GM18517 (cell line): ENCODE measurements around the gene SIGLEC5.

Source experiments
- ATAC-seq: cut with Tn5 transposase; IDR thresholded peaks from one replicate; pipeline ENCODE4 v1.9.1; 2021; ENCODE audit warnings: mild to moderate bottlenecking, moderate library complexity; ENCODE audit not compliant: unreplicated experiment

Gene SIGLEC5

DNA sequence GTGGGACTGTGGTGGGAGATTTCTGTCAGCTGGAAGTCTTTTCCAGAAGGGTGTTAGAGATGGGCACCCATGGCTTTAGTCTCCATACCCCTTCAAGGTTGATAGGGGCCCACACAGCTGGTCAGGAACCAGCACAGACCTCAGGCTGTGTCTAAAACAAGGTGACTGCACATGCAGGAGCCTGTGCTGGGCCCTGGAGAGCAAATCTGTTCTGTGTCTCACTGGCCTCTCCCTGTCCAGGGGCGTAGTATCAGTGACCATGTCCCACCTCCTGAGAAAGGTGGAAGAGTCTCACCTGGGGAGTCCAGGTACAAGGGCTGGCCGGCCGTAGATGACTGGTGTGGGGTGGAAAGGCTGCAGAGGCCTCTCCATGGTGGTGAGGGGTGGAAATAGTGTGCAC, 39.8 kb downstream of the SIGLEC5 start:
- no peak for ATAC-seq

DNA sequence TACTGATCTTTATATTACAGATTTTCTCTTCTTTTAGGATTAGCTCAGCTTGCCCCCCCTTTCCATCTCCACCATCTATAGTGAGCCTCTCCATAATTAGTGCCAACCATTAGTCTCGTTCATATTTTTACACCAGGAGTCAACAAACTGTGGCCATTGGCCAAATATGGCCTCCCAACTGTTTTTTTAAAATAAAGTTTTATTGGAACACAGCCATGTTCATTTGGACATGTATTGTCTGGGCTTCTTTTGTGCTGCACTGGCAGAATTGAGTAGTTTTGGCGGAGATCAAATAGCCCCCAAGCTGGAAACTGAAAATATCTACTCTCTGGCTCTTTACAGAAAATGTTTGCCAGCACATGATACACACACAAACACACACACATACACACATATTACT, 40.7 kb downstream of the SIGLEC5 start:
- ATAC-seq, result no peak

DNA sequence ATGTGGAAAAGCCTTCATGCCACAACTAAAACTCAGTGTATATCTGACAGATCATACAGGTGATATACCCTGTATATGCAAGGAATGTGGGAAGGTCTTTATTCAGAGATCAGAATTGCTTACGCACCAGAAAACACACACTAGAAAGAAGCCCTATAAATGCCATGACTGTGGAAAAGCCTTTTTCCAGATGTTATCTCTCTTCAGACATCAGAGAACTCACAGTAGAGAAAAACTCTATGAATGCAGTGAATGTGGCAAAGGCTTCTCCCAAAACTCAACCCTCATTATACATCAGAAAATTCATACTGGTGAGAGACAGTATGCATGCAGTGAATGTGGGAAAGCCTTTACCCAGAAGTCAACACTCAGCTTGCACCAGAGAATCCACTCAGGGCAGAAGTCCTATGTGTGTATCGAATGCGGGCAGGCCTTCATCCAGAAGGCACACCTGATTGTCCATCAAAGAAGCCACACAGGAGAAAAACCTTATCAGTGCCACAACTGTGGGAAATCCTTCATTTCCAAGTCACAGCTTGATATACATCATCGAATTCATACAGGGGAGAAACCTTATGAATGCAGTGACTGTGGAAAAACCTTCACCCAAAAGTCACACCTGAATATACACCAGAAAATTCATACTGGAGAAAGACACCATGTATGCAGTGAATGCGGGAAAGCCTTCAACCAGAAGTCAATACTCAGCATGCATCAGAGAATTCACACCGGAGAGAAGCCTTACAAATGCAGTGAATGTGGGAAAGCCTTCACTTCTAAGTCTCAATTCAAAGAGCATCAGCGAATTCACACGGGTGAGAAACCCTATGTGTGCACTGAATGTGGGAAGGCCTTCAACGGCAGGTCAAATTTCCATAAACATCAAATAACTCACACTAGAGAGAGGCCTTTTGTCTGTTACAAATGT, 42.7 kb downstream of the SIGLEC5 start:
- no peak for ATAC-seq

DNA sequence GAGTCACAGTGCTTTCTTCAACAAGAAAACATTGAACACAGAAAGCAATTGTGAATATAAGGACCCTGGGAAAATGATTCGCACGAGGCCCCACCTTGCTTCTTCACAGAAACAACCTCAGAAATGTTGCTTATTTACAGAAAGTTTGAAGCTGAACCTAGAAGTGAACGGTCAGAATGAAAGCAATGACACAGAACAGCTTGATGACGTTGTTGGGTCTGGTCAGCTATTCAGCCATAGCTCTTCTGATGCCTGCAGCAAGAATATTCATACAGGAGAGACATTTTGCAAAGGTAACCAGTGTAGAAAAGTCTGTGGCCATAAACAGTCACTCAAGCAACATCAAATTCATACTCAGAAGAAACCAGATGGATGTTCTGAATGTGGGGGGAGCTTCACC, 43.4 kb downstream of the SIGLEC5 start:
- ATAC-seq, result no peak

DNA sequence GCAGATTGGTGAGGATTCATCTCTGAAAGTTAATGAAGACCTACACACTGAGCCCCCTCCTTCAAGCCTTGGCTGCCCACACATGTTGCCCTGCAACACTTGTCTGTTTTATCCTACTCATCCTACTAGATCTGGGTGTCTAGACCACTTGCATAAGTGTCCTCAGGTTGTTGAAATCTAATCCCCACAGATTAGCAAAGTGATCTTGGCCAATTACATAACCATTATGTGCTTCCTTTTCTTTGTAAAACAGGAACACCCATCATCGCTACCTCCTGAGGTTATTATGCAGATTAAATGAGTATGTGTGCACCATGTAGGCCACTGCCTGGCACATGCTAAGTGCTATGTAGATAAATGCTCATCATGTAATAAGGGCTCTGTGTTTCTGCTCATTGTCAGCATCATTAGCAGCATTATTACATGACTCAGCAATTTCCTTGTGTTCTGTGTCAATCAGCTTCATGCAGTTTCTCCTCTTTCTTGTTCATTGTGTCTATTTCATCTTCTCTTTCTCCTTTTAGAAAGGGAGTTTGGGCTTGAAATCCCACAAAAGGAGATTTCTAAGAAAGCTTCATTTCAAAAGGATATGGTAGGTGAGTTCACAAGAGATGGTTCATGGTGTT, 44.0 kb downstream of the SIGLEC5 start:
- no peak for ATAC-seq

DNA sequence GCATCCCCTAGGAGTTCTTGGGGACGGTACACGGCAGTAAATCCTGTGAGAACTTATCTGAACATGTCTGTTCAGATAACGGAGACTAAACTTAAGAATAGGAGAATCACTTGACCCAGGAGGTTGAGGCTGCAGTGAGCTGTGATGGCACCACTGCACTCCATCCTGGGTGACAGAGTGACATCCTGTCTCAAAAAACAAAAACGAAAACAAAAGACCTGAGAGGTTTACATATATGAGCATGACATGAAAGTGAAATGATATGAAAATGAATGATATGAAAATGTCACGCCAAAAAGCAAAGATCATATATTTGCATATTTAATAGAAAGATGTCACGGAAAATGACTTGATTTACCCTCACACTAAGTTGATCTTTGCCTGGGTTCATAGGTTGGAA, 53.4 kb downstream of the SIGLEC5 start:
- ATAC-seq, result no peak

DNA sequence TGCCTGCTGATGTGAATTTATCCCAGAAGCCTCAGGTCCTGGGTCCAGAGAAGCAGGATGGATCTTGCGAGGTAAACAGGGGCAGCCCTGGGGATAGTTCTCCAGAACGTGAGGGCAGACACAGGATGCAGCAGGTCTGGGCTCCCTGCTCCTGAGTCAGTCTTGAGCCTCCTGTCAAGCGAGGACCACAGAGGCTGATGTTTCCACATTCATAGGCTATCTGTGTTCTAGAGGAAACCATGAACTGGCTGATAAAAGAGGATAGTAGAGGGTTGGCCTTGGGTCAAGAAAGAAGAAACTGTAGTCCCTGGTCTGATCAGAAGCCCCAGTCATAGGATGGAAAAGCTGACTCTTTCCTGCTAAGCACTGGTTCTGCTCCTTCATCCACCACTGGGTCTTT, 56.9 kb downstream of the SIGLEC5 start:
- ATAC-seq, result no peak

DNA sequence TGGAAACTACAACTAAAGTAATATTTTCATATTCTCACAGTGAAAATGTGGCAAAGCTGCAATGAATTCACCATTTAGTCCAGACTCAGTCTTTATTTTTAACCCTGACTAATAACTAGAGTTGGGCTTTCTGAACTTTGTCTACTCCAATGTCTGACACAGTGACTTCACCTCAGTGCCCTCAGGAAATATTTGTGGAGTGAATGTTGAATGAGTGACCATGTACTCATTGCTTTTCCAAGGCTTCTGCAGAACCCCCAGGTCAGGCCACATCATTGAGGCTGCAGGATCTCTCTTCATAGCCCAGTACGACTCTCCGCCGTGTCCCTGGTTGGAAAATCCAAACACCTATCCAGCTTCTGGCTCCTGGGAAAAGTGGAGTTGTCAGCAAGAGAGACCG, 57.3 kb downstream of the SIGLEC5 start:
- no peak for ATAC-seq

DNA sequence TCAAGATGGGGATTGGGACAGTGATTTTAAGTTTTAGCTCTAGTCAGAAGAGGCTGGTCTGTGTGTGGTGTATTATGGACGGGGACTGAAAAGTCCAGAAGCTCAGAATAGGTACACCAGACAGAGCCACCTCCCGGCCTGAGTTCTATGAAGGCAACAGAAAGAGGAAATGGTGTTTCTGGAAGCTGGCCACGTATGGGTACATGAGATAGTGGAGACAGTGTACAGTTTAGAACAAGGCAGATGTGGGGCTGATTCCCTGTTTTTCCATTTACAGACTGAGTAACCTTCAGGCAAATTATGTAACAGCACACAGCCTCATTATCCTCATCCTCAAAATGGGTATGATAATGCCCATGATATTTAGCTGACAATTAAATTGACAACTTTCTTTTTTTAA, 57.8 kb downstream of the SIGLEC5 start:
- no peak for ATAC-seq

DNA sequence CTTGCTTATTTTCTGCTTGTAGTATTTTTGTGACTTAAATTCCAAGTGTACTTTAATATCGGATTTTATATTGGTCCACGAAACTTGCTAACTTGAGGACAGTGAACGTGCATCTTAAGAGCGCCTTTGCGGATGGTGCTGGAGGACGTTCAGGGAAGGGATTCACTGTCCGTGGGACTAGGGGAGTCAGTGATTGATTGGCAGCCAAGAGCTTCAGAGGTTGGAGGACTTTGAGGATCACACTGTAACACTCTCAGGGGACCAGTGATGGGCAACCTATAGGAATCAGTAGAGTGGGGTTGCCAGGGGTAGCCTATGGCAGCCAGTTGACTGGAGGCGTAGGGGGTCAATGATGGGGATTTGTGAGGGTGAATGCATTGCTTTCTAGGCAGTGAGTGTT, 58.6 kb downstream of the SIGLEC5 start:
- ATAC-seq, result no peak

DNA sequence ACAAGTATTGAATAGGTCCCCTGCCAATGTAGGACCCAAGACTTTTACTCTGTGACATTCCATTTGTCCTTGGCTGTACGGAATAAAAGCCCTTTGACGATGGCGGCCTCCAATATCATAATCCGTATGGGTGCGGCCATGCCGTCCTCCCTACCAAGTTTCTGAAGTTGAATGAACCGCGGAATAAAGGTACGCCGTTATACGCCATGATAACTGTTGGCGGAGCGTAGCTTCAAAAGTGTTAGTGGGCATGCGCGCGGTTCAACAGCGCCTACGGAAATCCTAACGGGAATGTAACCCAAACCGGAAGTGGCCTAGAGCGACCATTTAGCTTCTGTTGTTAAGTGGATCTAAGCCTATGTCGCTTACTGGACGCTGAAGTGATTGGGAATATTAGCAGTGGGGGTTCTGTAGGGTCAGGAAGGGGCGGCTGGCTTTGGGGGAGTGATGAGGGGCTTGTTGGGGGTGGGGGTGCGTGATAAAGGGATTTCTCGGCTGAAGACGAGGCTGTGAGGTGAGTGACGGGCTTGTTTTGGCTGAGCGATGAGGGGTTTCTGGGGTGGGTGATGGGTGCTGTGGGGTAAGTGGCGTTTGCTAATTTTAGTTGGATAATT, 59.1 kb downstream of the SIGLEC5 start, which contains the start of gene ZNF175:
Gene ZNF175, plus strand, starts transcription at position 322 of the 614 bp plus-strand sequence. CDS start 2,047 bp downstream, outside the sequence.
- ATAC-seq, result peak; percentile 83

DNA sequence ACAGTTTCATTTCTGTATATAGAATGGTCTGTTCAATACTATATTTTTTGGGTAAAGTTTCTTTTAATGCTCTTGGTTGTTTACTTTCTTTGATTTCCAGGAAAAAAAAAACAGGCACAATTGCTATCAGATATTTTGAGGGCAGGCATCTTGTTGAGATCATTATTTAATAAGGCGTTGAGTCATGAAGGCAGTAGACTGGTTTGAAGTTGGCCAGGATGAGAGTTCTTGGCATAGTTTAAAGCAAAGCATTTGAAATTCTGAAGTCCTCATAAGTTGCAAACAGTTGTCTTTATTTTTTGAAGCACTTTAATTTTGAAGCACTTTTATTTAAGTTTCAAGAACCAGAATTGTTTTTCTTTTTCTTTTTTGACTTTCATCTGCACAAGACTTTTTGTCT, 61.7 kb downstream of the SIGLEC5 start:
- ATAC-seq, result no peak

DNA sequence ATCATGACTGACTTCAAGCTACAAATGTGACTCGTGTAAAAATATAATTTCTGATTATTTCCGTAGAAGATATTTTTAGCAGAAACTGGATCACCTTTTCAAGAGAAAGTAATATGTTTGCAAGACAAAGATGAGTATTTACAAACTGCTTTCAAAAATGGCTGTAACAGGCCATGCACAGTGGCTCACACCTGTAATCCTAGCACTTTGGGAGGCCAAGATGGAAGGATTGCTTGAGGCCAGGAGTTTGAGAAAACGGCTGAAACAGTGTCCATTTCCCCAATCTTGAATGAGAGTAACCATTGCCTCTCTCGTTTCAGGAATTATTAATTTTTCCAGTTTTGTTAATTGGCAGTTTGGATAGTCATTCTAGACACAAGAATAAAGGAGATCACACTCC, 62.6 kb downstream of the SIGLEC5 start:
- ATAC-seq, result no peak

DNA sequence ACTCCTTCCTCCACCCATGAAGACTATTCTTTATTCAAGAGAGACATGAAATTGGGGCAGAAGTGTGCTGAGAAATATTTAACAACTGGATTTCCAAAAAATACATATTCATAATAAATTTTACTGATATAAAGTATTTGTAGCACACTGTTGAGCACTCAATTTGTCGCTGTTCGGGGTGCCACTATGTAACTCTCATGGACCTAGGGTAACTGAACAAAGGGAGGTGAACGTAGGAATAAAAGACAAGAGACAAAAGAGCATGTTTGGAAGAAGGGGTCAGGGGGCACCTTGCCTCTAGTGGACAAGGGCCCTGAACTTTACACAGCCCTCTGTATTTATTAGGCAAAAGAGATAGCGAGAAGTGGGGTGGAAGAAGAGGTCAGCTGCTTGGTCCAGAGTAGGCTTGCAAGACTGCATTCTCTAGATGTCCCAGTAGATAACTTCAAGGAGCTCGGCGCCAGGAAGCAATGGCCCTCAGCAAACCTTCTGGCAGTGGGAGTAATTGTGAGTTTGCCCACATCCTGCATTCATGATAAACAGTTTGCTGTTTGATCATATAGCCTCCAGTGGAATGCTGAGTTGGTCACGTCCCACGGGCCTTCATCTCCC, 63.6 kb downstream of the SIGLEC5 start:
- no peak for ATAC-seq

DNA sequence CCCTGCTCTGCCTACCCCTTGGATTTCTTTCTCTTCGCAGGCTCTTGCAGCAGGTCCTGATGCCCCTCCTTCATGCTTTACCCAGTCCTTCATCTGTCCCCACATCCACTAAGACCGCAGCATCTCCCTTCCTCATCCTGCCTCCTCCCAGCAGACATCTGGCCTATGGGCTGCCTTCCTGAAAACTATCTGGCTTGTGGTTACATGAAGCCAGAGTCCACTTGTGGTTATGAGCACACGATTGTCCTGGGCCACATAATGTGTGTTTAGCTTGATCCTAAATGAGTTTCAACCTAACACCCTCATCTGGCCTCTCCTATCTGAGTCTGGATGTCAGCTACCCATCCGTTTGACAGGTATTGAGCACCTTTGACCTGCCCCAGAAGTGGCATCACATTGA, 64.6 kb downstream of the SIGLEC5 start:
- no peak for ATAC-seq

DNA sequence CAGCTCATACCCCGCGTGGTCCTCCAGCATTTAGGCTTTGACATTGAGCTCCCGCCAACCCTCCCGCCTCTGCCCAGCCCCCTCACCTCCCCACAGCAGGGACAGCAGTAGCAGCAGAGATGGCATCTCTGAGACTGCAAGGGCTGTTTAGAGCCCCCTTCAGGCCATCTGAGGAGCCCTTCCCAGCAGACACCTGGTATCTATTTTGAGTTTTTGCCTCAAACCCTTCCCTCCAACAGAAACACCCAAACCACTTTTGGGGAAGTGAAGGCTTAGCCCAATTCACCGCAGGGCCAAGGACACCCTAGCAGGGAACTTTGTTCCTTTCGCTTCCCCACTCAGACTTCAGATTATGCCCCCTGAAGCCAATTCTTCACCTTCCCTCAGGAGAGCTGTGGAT, 65.4 kb downstream of the SIGLEC5 start:
- no peak for ATAC-seq
